K562 (cell line): ENCODE data around the gene PHACTR3. TPM values are rescaled to one million over a fixed set of nuclear protein-coding genes. Genes with fewer than 3 reads are reported as not detected.

Source experiments
- ATAC-seq: fragments of 200-7000 bp; cut with Tn5 transposase; 3 replicates; pipeline ENCODE4 v1.9.1; 2020; ENCODE audit warnings: moderate library complexity
- BruUV-seq: library from RNA; stranded (reverse); fragments of 400-500 nt; replicated peaks from 2 replicates; lab custom pipeline; 2021; lab: Mats Ljungman, UMichigan
- CTCF ChIA-PET: fragments of 300-600 bp; formaldehyde crosslinking; extraction: SDS; loops from one replicate; lab custom pipeline; 2021; ENCODE audit warnings: low intra/inter-chr PET ratio; lab: Yijun Ruan, JAX
- POLR2A ChIA-PET: fragments of 300-600, 350-650 bp; sonication (Branson Sonifier 250); formaldehyde crosslinking; extraction: SDS; loops from one replicate; lab custom pipeline; 2021; ENCODE audit warnings: antibody characterized with exemption, inconsistent platforms; lab: Yijun Ruan, JAX
- DNase-seq, 4 experiments: peaks; one replicate each; pipeline versions ENCODE4 v3.0.0 to v3.0.0-alpha.2; 2011 to 2018; ENCODE audit warnings: low spot score in 3 of 4, mixed read lengths in 3 of 4; ENCODE audit errors: extremely low read depth in 1 of 4
- FAIRE-seq: peaks from 2 replicates; lab custom pipeline; 2011; peaks lifted over from hg19 to GRCh38; lab: Jason Lieb, UNC
- H2AFZ ChIP-seq: 2 replicates; pipeline ENCODE4 v1.6.0; 2011; ENCODE audit warnings: low read depth, low read length, control low read depth, inconsistent platforms
- H3K27ac ChIP-seq: fragments of 200-600 bp; 3 replicates; pipeline ENCODE4 v1.8.0; 2011; ENCODE audit warnings: low read depth, mild to moderate bottlenecking, control low read depth, inconsistent platforms, low read length, moderate library complexity, mixed read lengths; ENCODE audit errors: extremely low read depth
- H3K27me3 ChIP-seq, 2 experiments: fragments of 300-600 bp in 1 of 2; 2 replicates in 1 of 2; 3 replicates in 1 of 2; pipeline versions ENCODE4 v1.6.0 to v1.8.0; 2011; ENCODE audit warnings: inconsistent platforms in 2 of 2, low read length in 2 of 2, mild to moderate bottlenecking in 1 of 2, mixed read lengths in 1 of 2, moderate library complexity in 1 of 2; ENCODE audit not compliant: control insufficient read depth in 2 of 2, insufficient read depth in 2 of 2
- H3K36me3 ChIP-seq: fragments of 300-600 bp; 3 replicates; pipeline ENCODE4 v1.8.0; 2011; ENCODE audit warnings: mild to moderate bottlenecking, low read length, inconsistent platforms; ENCODE audit not compliant: control insufficient read depth, insufficient read depth
- H3K4me1 ChIP-seq, 2 experiments: fragments of 200-600 bp in 1 of 2; replicated peaks in 1 of 2; 2 replicates in 1 of 2; 3 replicates in 1 of 2; pipeline versions ENCODE4 v1.5.1 to v1.8.0; 2011; ENCODE audit warnings: inconsistent platforms in 2 of 2, low read length in 2 of 2, mild to moderate bottlenecking in 1 of 2, mixed read lengths in 1 of 2, moderate library complexity in 1 of 2; ENCODE audit not compliant: control insufficient read depth in 2 of 2, insufficient read depth in 2 of 2
- H3K4me2 ChIP-seq: 2 replicates; pipeline ENCODE4 v1.6.1; 2011; ENCODE audit warnings: low read length, control low read depth, inconsistent platforms, mixed read lengths; ENCODE audit not compliant: insufficient read depth
- H3K4me3 ChIP-seq: fragments of 200-600 bp; sonication (generic), shearing (Covaris generic); 2 replicates; pipeline ENCODE4 v1.5.1; 2016; ENCODE audit warnings: control low read depth, inconsistent platforms
- H3K79me2 ChIP-seq: fragments of 200-600 bp; 3 replicates; pipeline ENCODE4 v1.8.0; 2011; ENCODE audit warnings: low read length, inconsistent platforms; ENCODE audit not compliant: control insufficient read depth, insufficient read depth
- H3K9ac ChIP-seq, 2 experiments: 2 replicates each; pipeline versions ENCODE4 v1.6.0 to v1.6.1; 2011; ENCODE audit warnings: low read depth in 2 of 2, low read length in 2 of 2, control low read depth in 1 of 2, inconsistent platforms in 1 of 2, mild to moderate bottlenecking in 1 of 2, mixed read lengths in 1 of 2; ENCODE audit not compliant: insufficient read depth in 1 of 2
- H3K9me1 ChIP-seq: one replicate; pipeline ENCODE4 v1.6.0; 2011; ENCODE audit warnings: inconsistent platforms, mild to moderate bottlenecking, low read length, moderate library complexity; ENCODE audit not compliant: control insufficient read depth, insufficient read depth
- H3K9me3 ChIP-seq: replicated peaks from 2 replicates; pipeline ENCODE4 v1.5.1; 2011; ENCODE audit warnings: low read depth, low read length, inconsistent platforms; ENCODE audit not compliant: control insufficient read depth, insufficient read depth
- H4K20me1 ChIP-seq: replicated peaks from 2 replicates; pipeline ENCODE4 v1.6.1; 2011; ENCODE audit warnings: low read length, inconsistent platforms, mixed read lengths; ENCODE audit not compliant: control insufficient read depth, insufficient read depth
- DMBX1 ChIP-seq: fragments of 250-450 bp; sonication (Bioruptor Pico); IDR thresholded peaks from 2 replicates; pipeline ENCODE4 v1.8.0; 2022; ENCODE audit warnings: inconsistent platforms, mild to moderate bottlenecking, moderate library complexity, borderline replicate concordance
- LARP7 ChIP-seq: fragments of 450-650 bp; IDR thresholded peaks from 2 replicates; pipeline ENCODE4 v1.6.1; 2016
- NFE2 ChIP-seq: IDR thresholded peaks from 2 replicates; pipeline ENCODE4 v1.6.1; 2014; ENCODE audit warnings: antibody characterized with exemption, low read depth
- NFIC ChIP-seq: fragments of 450-650 bp; IDR thresholded peaks from 2 replicates; pipeline ENCODE4 v1.6.1; 2017; ENCODE audit warnings: mild to moderate bottlenecking, inconsistent platforms
- PHTF2 ChIP-seq: fragments of 250-450 bp; sonication (Bioruptor Pico); IDR thresholded peaks from 2 replicates; pipeline ENCODE4 v1.5.0; 2021; ENCODE audit warnings: mild to moderate bottlenecking
- RBM17 ChIP-seq: fragments of 200-400 bp; formaldehyde crosslinking; IDR thresholded peaks from 2 replicates; pipeline ENCODE4 v1.6.1; 2017; ENCODE audit warnings: low read depth, mild to moderate bottlenecking, low read length, borderline replicate concordance
- STAT5A ChIP-seq: IDR thresholded peaks from 2 replicates; pipeline ENCODE4 v1.6.1; 2012; ENCODE audit warnings: low read length, inconsistent platforms, borderline replicate concordance
- TRIM28 ChIP-seq: fragments of 450-650 bp; IDR thresholded peaks from 2 replicates; pipeline ENCODE4 v1.6.1; 2017
- WGBS: fragments of 100-300 bp; shearing (Covaris generic); methylation state at CpG from one replicate; pipeline ENCODE4 v1.1.6; 2016; ENCODE audit warnings: low coverage, mixed read lengths; ENCODE audit not compliant: insufficient coverage; ENCODE audit errors: missing lambda C conversion rate; 5-methylcytosine and 5-hydroxymethylcytosine counted together
- in situ Hi-C: fragments of 300-500 bp; cut with MboI; formaldehyde crosslinking; loops from 4 replicates; pipeline ENCODE4 v1.15.0; 2018; ENCODE audit warnings: inconsistent platforms, mixed read lengths
- intact Hi-C: fragments of 100-400 bp; cut with micrococcal nuclease; formaldehyde crosslinking; loops from 2 replicates; pipeline ENCODE4 v1.14.2; 2022
- polyA plus RNA-seq, 8 experiments: library from polyadenylated mRNA; depleted of rRNA in 4 of 8; stranded (reverse) in 5 of 8; unstranded in 3 of 8; fragments of >200 nt; fragmentation: Nextera tagmentation in 2 of 8; fragmentation: Illumina TruSeq in 1 of 8; extraction: Ambion mirVana in 2 of 8; extraction: Trizol in 1 of 8; gene quantifications; 2 replicates each; pipeline versions ENCODE4 v1.2.1 to v1.2.3, GENCODE V29; 2011 to 2014; ENCODE audit warnings: inconsistent platforms in 1 of 8, missing spikeins in 1 of 8
- total RNA-seq, 7 experiments: library from RNA; depleted of rRNA in 6 of 7; stranded (reverse); fragments of >200 nt in 6 of 7; fragmentation: Illumina TruSeq in 2 of 7; extraction: Trizol in 2 of 7; gene quantifications; 2 replicates each; pipeline versions ENCODE4 v1.2.1 to v1.2.3, GENCODE V29; 2011 to 2021; ENCODE audit warnings: low replicate concordance in 1 of 7
- TF ChIP-seq, protein P1 (sequence below): fragments of 450-650 bp; formaldehyde crosslinking; IDR thresholded peaks from 2 replicates; pipeline ENCODE4 v1.4.0; 2022; ENCODE audit warnings: missing genetic modification characterization

PHACTR3 gene
- total and polyA plus RNA-seq, 9 of the 15 experiments (the other 6 are each of a cell fraction or from before 2014, with no cell fraction given), result not detected

GRCh38 chr20:59731376-59731775 is 127.0 kb downstream of the PHACTR3 start:
- Histone ChIP-seq H3K79me2 (no peaks in the 10 kb centered on the region), H3K27ac (no peak overlapping the region), H3K4me3 (no peak overlapping the region), H3K4me2 (no peak overlapping the region), H4K20me1 (no peaks in the 10 kb centered on the region), H3K9me1 (no peaks in the 10 kb centered on the region), H3K9me3 (no peaks in the 10 kb centered on the region), H3K27me3 (peaks cover 0 to 8% of the 10 kb centered on the region in 2 experiments; a peak in 3 of 5 replicates), H3K36me3 (no peaks in the 10 kb centered on the region), H3K4me1 (no peaks in the 10 kb centered on the region), H3K9ac (no peak overlapping the region), H2AFZ (no peak overlapping the region)
- ATAC-seq (no peak), DNase-seq (no peak), FAIRE-seq (no peak)
- 3% methylated on average over 2 of the region's 2 CpGs for WGBS
- POLR2A ChIA-PET, result interaction anchor here (0.7 to 1.0 kb wide), 2 partner anchors 23 to 203 kb away, joined by 3 read pairs; no protein-coding TSS in a partner anchor
- CTCF ChIA-PET, result no interaction called here
- in situ Hi-C loops (no loop called here), intact Hi-C loops (no loop called here)
- no TSS peak for BruUV-seq
- TF ChIP-seq DMBX1 (CRISPR knock-in tag), result no peak
- no peak for TF ChIP-seq RBM17
- TF ChIP-seq PHTF2 (CRISPR knock-in tag), result no peak
- TF ChIP-seq TRIM28, result no peak
- TF ChIP-seq LARP7, result no peak
- TF ChIP-seq STAT5A, result no peak
- TF ChIP-seq, protein P1, sequence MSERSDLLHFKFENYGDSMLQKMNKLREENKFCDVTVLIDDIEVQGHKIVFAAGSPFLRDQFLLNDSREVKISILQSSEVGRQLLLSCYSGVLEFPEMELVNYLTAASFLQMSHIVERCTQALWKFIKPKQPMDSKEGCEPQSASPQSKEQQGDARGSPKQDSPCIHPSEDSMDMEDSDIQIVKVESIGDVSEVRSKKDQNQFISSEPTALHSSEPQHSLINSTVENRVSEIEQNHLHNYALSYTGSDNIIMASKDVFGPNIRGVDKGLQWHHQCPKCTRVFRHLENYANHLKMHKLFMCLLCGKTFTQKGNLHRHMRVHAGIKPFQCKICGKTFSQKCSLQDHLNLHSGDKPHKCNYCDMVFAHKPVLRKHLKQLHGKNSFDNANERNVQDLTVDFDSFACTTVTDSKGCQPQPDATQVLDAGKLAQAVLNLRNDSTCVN (CRISPR knock-in tag), result no peak
- no peak for TF ChIP-seq NFIC
- TF ChIP-seq NFE2, result no peak
